GM19035 (cell line): ENCODE data around the gene PBX1.
A peak's percentile ranks its signal among the peaks of the same experiment; 100 is the strongest.

ENCODE experiments used
- ATAC-seq: cut with Tn5 transposase; IDR thresholded peaks from one replicate; pipeline ENCODE4 v1.9.1; 2021; ENCODE audit not compliant: unreplicated experiment

The PBX1 gene

GRCh38 chr1:164771619-164772361 is 212.8 kb downstream of the PBX1 start:
- ATAC-seq = no peak

- peak; percentile 93 for ATAC-seq
Observed at GRCh38 chr1:164772635-164773034, 213.7 kb downstream of the PBX1 start.

- no peak for ATAC-seq
Observed at GRCh38 chr1:164773102-164773501, 214.1 kb downstream of the PBX1 start.

- ATAC-seq = no peak
Observed at GRCh38 chr1:164774413-164774812, 215.4 kb downstream of the PBX1 start.

- no peak for ATAC-seq
Observed at GRCh38 chr1:164774819-164775654, 216.1 kb downstream of the PBX1 start.

GRCh38 chr1:164777518-164777917 is 218.5 kb downstream of the PBX1 start:
- ATAC-seq = no peak

- ATAC-seq = no peak
Observed at GRCh38 chr1:164779376-164779775, 220.4 kb downstream of the PBX1 start.

GRCh38 chr1:164780111-164780812 is 221.3 kb downstream of the PBX1 start:
- ATAC-seq = no peak

- ATAC-seq = no peak
Observed at GRCh38 chr1:164780863-164781262, 221.9 kb downstream of the PBX1 start.

GRCh38 chr1:164781972-164782371 is 223.0 kb downstream of the PBX1 start:
- no peak for ATAC-seq

- ATAC-seq = no peak
Observed at GRCh38 chr1:164783778-164784555, 225.0 kb downstream of the PBX1 start.

- ATAC-seq = no peak
Observed at GRCh38 chr1:164784960-164785359, 226.0 kb downstream of the PBX1 start.

GRCh38 chr1:164785841-164786534 is 227.0 kb downstream of the PBX1 start:
- no peak for ATAC-seq

GRCh38 chr1:164786980-164787833 is 228.2 kb downstream of the PBX1 start:
- ATAC-seq = peak; percentile 99

GRCh38 chr1:164787834-164788231 is 228.8 kb downstream of the PBX1 start:
- ATAC-seq = no peak

- ATAC-seq = no peak
Observed at GRCh38 chr1:164790081-164790480, 231.1 kb downstream of the PBX1 start.

- ATAC-seq = no peak
Observed at GRCh38 chr1:164792410-164793004, 233.5 kb downstream of the PBX1 start.

GRCh38 chr1:164794356-164794755 is 235.4 kb downstream of the PBX1 start:
- ATAC-seq = no peak

- no peak for ATAC-seq
Observed at GRCh38 chr1:164796916-164797315, 237.9 kb downstream of the PBX1 start.
